Mucosa of descending colon (tissue), 3 donors: Measurements from ENCODE around the gene NRARP. TPM values are rescaled to one million over a fixed set of nuclear protein-coding genes. Genes with fewer than 3 reads are reported as not detected.
A peak's percentile ranks its signal among the peaks of the same experiment; 100 is the strongest.

ENCODE experiments used
- ATAC-seq: fragments of 200-7000 bp; cut with Tn5 transposase; one replicate; pipeline ENCODE4 v1.9.1; 2020; ENCODE audit warnings: mild to moderate bottlenecking, moderate library complexity
- DNase-seq, 3 donors: peaks; one replicate each; pipeline ENCODE4 v3.0.0-alpha.2; 2020
- H3K36me3 ChIP-seq: fragments of 200-600 bp; one replicate; pipeline ENCODE4 v1.8.0; 2021; ENCODE audit warnings: low read depth, mild to moderate bottlenecking
- H3K4me1 ChIP-seq: fragments of 200-600 bp; one replicate; pipeline ENCODE4 v1.8.0; 2021; ENCODE audit warnings: low read depth, mild to moderate bottlenecking
- H3K4me3 ChIP-seq: fragments of 200-600 bp; one replicate; pipeline ENCODE4 v1.8.0; 2021; ENCODE audit warnings: mild to moderate bottlenecking
- H3K9me3 ChIP-seq: fragments of 200-600 bp; one replicate; pipeline ENCODE4 v1.8.0; 2021; ENCODE audit warnings: mild to moderate bottlenecking
- CTCF ChIP-seq: fragments of 200-600 bp; IDR thresholded peaks from one replicate; pipeline ENCODE4 v1.8.0; 2022; ENCODE audit warnings: antibody characterized with exemption, mild to moderate bottlenecking
- intact Hi-C, 2 donors: fragments of 100-400 bp; cut with DNase I in 1 of 2; cut with micrococcal nuclease in 1 of 2; formaldehyde crosslinking; loops; one replicate each; pipeline versions ENCODE4 v1.11.0 to v1.11.1; 2022; cut with DNase I, micrococcal nuclease
- total RNA-seq, 3 donors: library from RNA; stranded (reverse); fragmentation: NEBNext Ultra II Directional in 2 of 3; extraction: Animal tissue kit (Norgen Biotek cat#: 25700) in 2 of 3; gene quantifications; one replicate each; pipeline versions ENCODE4 v1.2.1 to v1.2.4, GENCODE V29; 2021 to 2023
- donor health status: DM: no; HTN: no; CAD: no; lungs with moderate emphysema.
- donor health status: DM: no; HTN: no; CAD: no.
- donor health status: DM: no; HTN: yes; CAD: no.

Gene NRARP
- total RNA-seq, 3 donors from 2014 or later: 61.4 to 171 (median 146) TPM

- ATAC-seq (no peak), DNase-seq (peak in 2 of 3 donors; percentile 43 to 57)
- H3K4me1 ChIP-seq: peaks cover 34% of the 10 kb centered on the region
- H3K9me3 ChIP-seq: no peaks in the 10 kb centered on the region
- TF ChIP-seq CTCF: no peak
- no peak overlapping the region for H3K4me3 ChIP-seq
- intact Hi-C loops: no loop called here
- H3K36me3 ChIP-seq: peaks cover 3% of the 10 kb centered on the region
Observed at GRCh38 chr9:137275588-137276472, 26.2 kb downstream of the NRARP start.

DNA sequence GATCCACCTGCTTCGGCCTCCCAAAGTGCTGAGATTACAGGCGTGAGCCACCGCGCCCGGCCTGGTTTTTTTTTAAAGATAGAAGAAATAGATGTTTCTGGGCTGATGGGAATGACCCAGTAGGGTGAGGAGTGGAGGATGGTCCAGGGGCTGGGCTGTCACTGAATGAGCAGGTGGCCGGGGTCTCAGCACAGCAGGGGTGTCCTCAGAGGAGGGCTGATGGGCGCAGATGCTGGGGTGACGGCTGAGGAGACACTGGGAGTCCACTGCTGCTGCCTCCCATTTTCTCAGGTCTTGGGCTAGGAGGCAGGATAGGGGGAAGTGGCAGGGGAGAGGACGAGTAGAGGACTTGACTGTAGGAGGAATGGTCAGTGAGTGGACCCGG lies 26.9 kb downstream of the NRARP start:
- no peak for ATAC-seq

GRCh38 chr9:137273611-137274320 lies 28.3 kb downstream of the NRARP start:
- Histone ChIP-seq H3K36me3 (no peaks in the 10 kb centered on the region), H3K4me1 (peaks cover 41% of the 10 kb centered on the region), H3K4me3 (no peak overlapping the region), H3K9me3 (no peaks in the 10 kb centered on the region)
- no peak for TF ChIP-seq CTCF
- intact Hi-C loops: no loop called here
- ATAC-seq (peak; percentile 1), DNase-seq (peak in 2 of 3 donors; percentile 57 to 70)

More for the DNA sequence above, 26.9 kb downstream of the NRARP start:
- DNase-seq: peak in 1 of 3 donors; percentile 40
- no peak for TF ChIP-seq CTCF
- H3K4me3 ChIP-seq: no peak overlapping the region
- H3K36me3 ChIP-seq: peaks cover 3% of the 10 kb centered on the region
- intact Hi-C loops: no loop called here
- H3K9me3 ChIP-seq: no peaks in the 10 kb centered on the region
- H3K4me1 ChIP-seq: peaks cover 34% of the 10 kb centered on the region

GRCh38 chr9:137273095-137273490 lies 29.0 kb downstream of the NRARP start:
- Histone ChIP-seq H3K36me3 (no peaks in the 10 kb centered on the region), H3K4me3 (no peak overlapping the region), H3K9me3 (no peaks in the 10 kb centered on the region), H3K4me1 (peaks cover 44% of the 10 kb centered on the region)
- DNase-seq (peak in 1 of 3 donors; percentile 33), ATAC-seq (no peak)
- intact Hi-C loops: no loop called here
- TF ChIP-seq CTCF: no peak

DNA sequence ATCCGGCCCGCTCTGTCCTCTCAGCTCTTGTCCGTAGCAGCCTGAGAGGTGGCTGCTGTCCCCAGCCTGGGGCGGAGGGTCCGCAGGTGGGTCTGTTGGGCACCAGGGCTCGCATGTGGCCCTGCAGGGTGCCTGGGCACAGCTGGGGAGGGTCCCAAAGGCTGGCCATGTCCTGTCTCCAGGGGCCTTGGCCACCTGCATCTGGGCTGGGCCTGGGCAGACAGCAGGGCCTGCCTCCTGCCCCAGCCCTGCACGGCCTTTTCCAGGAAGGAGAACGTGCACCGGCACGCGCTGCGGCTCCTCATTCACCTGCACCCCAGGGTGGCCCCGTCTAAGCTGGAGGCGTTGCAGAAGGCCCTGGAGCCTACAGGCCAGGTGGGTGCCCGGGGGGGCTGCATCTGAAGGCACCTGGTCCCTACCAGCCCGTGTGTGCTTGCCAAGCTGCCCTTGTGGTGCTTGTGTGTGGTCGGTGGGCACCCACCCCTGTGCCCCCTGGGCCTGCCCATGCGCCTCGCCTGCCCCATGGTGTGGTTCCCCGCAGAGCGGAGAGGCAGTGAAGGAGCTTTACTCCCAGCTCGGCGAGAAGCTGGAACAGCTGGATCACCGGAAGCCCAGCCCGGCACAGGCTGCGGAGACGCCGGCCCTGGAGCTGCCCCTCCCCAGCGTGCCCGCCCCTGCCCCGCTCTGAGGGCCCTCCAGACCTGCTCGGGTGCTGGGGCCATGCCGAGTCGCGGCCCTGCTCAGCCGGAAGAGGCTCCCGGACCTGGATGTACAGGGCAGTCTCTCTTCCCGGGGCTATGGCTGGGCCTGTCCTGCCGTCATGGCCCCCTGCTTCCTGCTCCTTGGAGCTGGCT lies 29.6 kb downstream of the NRARP start:
- TF ChIP-seq CTCF: no peak
- H3K4me1 ChIP-seq: peaks cover 50% of the 10 kb centered on the region
- no peaks in the 10 kb centered on the region for H3K9me3 ChIP-seq
- intact Hi-C loops: no loop called here
- H3K4me3 ChIP-seq: no peak overlapping the region
- no peaks in the 10 kb centered on the region for H3K36me3 ChIP-seq
- no peak for DNase-seq
- ATAC-seq: no peak
